ENCODE data around the gene SLC26A11.

SLC26A11 gene

DNA sequence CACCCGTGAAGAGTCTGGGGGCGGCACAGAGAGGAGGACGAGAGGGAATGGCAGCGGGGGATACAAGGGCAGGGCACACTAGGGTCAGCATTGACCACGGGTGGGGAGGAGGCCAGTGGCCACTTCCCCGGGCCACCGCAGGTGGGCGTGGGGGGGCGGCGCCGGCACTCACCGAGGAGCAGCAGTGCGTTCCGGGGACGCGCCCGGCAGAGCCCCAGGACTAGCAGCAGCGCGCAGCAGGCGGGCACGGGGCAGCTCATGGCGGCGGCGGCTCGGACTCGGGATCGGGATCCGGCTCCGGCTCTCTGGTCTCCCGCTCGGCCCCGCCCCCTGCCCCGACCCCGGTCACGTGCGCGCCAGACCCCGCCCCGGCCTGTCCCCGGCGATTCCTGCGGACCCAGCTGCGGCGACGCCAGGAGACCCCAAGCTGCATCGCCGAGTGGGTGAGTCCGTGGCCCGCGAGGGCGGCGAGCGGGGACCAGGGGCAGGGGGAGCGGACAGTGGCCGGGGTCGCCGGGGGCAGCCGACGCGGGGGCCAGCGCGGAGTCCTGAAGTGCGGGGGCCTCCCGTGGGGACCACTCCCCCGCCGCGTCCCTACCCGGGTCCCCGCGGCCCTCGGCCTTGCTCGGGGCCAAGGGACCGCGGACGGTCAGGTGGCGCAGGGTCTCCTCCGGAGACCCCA lies at the start of gene SLC26A11, which contains the start of gene SGSH:
SLC26A11 (plus strand) TSS at position 374 of the 682 bp plus-strand sequence. CDS start 1,134 bp downstream, outside the sequence.
SGSH (minus strand) TSS at position 280 of the 682 bp plus-strand sequence; CDS start at position 260, 20 bp downstream.
- peak in 1 of 2 experiments; percentile 69 for DNase-seq

DNA sequence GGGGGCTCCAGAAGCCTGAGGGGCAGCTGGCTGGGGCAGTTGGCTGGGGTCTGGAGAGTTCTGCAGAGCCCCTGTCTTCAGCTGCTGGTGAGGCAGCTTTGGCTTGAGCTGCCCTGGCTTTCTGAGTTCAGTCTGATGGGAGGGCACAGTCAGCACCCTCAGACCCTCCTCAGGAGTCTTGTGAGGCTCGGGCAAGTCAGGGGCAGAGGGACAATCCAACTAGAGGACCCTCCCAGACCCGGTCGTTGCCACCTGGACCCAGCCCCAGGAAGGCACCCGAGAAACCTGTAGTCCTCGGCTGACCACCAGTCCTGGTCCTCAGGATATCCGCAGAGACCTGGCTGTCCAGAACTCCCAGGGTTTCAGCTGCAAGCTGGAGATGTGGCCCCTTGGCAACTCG lies 48.5 kb upstream of the SLC26A11 start:
- DNase-seq, result no peak

DNA sequence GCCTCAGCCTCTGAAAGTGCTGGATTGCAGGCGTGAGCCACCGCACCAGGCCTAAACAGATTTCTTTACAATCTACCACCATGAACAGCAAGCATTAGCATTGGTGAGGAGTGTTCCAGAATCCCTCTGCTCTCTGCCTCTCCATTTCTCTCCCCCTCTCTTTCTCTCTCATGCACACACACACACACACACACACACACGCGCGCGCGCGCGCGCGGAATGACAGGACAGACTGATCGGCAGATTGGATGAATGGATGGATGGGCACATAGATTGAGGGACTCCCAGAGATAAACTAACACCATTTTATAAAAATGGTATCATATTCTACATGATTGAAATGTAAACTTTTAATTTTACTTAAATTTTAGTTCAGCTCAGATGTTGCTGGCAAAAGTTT lies 47.1 kb upstream of the SLC26A11 start:
- no peak for DNase-seq

DNA sequence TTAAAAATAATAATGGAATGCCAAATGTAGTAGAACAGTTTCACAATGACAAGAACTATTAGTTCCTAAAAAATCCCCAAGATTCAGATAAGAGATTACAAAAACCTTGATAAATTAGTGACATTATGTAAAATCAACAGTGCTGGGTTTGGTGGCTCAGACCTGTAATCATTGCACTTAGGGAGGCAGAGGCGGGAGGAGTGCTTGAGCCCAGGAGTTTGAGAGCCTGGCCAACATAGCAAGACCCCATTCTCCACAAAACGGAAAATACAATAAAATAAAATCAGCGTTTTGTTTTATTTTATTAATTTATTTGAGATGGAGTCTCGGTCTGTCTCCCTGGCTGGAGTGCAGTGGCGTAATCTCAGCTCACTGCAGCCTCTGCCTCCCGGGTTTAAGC lies 46.3 kb upstream of the SLC26A11 start:
- DNase-seq, result no peak

DNA sequence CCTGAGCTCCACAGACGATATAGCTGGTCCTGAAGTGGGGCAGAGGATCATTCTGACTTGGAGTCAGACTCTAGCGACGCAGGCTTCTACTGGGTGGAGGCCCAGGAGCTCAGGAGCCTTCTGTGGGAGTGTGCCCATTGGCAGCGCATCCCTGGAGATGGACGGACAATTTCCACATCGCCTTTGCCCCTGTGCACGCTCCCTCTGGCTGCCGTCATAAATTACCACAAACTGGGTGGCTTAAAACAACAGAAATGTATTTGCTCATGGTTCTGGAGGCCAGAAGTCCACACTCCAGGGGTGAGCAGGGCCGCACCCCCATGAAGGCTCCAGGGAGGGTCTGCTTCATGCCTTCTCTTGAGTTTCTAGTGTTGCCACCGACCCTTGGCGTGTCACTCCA lies 43.5 kb upstream of the SLC26A11 start:
- DNase-seq, result no peak

DNA sequence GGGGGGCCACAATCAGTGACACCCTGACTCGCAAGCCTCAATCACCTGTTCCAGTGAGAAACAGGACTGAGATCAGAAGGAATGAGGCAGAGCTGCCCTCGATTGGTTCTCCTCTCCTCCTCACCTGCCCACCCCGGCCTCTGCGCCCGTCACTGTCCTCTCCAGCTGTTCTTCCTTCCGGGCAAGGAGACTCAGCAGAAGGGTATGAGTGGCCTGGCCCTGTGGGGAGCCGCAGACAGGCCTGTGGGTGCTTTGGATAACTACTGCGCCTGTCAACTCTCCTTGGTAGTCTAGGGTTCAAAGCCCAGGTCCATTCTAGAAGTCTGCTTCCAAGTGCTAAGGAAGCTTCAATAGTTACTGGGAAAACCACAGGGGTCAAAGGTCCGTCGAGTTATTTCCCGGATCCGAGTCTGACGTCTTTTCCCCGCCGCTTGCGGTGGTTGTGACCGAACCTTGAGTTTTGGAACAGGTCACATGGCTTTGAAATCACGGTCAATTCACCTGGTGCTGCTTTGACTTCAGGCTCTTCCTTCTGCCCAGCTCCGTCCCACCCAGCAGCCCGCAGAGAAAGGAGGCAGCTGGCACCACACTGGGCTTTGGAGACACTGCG lies 42.1 kb upstream of the SLC26A11 start:
- no peak for DNase-seq

DNA sequence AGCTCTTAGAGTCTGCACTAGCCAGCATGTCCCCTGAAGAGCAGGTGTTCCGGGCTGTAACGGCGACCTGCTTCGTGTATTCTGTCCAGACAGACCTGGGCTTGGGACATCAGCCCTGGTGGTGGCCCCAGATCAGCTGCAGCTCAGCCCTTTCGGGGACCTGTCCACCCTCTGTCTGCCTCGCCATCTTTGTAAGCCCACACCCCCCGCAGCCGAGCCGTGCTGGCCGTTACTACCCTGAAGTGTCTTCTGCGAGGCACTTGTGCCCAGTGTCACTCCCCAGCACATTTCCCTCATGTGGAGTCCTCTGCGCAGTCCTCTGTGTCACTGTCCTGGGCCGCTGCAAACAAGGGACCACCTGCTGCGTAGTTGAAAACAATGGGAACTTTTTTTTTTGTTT lies 40.0 kb upstream of the SLC26A11 start:
- DNase-seq, result no peak

DNA sequence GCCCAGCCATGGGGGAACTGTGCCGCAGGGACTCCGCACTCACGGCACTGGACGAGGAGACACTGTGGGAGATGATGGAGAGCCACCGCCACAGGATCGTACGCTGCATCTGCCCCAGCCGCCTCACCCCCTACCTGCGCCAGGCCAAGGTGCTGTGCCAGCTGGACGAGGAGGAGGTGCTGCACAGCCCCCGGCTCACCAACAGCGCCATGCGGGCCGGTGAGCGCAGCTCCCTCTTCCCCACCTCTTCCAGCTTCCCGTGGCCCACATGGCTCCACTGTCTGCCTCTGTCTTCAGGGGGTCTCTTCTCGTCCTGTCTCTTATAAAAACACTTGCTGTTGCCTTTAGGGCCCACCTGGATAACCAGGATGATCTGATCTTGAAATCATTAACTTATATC lies 38.8 kb upstream of the SLC26A11 start:
- DNase-seq, result no peak

DNA sequence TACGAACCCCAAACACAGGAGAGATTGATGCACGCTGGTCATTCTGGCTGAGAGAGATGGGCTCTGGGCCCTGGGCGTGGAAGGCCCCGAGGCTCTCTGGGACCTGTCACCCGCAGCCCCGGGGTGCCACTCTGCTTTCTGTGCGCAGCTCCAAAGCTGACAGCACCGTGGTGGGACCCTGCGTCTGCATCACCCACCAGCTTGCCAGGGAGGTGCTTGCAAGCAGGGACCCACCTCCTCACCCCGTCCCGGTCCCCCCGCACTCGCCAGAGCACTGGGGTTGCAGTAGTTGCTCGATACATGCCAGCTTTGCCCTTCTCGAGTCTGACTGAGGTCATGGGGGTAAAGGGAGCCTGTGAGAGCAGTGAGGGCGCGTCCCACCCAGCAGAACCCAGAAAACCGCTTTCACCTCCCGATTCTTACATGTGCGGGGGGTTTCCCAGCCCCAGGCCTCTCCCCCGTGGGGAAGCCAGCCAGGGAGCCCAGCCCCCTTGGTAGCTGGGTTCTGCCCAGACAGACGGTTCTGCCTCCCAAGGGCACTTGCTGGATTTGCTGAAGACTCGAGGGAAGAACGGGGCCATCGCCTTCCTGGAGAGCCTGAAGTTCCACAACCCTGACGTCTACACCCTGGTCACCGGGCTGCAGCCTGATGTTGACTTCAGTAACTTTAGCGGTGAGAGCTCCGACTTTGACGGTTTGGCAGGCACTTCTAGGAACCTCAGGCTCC lies 37.9 kb upstream of the SLC26A11 start:
- DNase-seq, result no peak

DNA sequence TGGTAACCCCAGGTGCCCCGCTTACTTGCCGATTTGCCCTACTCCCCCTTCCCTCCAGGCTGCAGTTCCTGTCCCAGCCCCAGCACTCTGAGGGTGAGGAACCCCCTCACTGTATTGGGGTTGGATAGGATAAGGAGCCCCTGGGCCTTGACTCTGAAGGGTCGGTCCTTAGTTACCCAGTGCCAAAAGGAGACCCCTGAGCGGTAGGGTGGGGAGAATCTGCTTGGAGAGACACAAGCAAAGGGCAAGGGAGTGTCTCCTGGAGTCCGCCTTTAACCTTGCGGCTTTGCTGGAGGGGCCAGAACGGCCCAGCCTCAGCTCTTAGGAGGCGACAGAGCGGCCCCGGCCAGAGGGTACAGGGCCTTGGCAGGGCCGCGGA lies 37.4 kb upstream of the SLC26A11 start:
- no peak for DNase-seq

DNA sequence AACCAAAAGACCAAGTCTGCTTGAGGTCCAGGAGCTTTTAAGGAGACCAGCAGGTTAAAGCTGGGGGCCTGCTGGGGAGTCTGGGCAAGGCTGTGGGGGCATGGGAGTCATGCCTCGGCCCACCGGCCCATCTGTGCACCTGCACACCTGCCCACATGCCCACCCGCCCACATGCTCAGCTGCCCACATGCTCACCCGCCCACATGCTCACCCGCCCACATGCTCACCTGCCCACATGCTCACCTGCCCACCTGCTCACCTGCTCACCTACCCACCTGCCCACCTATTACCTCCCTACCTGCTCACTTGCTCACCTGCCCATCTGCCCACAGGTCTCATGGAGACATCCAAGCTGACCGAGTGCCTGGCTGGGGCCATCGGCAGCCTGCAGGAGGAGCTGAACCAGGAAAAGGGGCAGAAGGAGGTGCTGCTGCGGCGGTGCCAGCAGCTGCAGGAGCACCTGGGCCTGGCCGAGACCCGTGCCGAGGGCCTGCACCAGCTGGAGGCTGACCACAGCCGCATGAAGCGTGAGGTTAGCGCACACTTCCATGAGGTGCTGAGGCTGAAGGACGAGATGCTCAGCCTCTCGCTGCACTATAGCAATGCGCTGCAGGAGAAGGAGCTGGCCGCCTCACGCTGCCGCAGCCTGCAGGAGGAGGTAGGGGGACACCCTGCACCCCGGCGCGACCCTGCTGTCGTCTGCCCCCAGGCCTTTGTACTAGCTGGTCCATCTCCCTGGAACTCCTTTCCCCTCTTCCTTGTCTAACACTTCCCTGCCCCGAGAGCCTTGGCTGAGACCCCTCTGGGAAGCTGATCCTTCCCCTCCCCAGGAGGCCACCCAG lies 36.4 kb upstream of the SLC26A11 start:
- no peak for DNase-seq

DNA sequence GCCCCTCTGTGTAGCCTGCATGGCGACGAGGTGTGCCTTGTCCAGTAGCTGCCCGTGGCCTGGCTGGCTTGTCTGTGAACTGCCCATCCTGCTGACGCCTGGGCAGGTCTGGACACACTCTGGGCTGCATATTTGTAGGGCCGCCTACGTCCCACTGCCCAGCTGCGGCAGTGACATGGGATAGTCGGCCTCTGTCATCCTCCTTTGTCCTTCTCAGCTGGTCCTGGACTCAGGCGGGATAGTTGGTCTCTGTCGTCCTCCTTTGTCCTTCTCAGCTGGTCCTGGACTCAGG lies 35.9 kb upstream of the SLC26A11 start:
- no peak for DNase-seq

DNA sequence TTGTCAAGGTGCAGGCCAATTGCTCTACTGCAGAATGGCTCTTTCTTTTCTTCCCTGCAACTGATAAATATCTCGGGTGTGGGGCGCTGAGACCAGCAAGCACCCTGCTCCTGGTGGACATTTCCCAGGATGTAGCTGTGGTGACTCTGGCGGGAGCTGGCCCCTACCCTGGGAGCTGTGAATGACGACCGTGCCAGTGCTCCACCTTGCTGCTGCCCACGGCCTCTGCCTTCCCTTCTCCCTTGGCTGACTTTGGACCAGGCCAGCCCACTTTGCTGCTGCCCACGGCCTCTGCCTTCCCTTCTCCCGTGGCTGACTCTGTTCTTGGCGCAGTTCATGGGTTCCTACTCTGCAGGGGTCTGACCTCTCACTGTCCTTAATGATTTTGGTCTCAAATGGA lies 34.3 kb upstream of the SLC26A11 start:
- DNase-seq, result no peak

DNA sequence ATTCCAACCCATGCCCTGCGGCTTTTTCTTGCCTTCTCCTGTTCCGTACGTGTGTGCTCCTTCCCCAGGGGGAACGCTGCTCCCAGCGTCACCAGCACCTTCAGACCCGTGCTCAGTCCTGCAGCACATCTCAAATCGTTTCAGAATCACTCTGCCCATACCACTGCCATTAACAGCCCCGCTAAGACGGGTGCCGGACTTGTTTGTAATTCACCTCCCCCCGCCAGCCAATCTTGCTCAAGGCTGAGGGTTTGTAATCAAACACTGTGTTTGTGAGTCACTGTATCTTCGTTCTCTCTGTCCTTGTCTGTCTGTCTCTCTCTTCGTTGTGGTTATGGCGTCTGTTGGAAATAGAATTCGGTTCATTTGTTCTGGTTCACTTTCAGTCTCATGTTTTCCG lies 33.1 kb upstream of the SLC26A11 start:
- no peak for DNase-seq

DNA sequence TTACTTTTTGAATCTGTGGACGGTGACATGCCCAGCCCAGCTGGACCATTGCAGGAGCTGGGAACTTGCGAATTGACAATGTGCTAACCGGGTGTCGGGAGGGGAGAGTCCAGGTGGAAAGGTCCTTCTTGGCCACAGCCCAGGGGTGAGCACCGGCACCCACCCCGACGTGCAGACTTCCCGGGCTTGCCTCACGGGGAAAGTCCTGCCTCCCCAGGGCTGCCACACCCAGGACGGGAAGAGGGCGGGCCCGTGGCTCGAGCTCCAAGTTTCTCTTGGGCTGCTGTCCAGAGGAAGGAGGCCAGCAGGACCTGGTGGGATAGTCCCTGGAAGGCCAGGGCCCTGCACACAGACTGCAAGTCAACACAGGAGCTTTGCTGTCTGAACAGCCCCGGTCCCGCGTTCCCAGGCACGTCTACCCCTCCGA lies 32.7 kb upstream of the SLC26A11 start:
- DNase-seq, result no peak

DNA sequence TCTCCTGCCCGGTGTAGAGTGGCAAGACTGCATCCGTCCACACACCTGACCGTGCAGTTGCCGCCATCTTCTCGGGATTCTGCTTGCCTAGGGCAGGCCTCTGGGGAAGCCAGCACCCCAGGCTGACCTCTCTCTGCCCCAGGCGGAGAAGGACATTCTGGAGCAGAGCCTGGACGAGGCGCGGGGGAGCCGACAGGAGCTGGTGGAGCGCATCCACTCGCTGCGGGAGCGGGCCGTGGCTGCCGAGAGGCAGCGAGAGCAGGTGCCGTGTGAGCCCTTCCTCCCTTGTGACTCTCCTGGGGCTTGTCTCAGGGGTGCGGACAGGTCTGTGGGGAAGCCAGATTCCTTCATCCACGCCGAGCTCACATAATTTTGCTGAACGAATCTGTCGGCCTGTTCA lies 30.6 kb upstream of the SLC26A11 start:
- DNase-seq, result no peak

DNA sequence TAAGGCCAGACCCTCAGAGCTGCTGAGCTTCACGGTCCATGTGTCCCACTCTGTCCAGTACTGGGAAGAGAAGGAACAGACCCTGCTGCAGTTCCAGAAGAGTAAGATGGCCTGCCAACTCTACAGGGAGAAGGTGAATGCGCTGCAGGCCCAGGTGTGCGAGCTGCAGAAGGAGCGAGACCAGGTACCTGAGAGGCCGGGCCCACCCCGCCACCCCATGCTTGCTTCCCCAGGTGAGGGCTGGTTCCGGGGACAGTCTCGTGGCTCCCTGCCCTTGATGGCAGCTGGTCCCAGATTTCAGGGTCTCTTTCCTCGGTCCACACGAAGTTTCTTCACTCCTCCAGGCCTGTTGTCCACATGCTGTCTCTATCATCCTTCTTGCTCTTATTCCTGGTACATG lies 29.5 kb upstream of the SLC26A11 start:
- no peak for DNase-seq

DNA sequence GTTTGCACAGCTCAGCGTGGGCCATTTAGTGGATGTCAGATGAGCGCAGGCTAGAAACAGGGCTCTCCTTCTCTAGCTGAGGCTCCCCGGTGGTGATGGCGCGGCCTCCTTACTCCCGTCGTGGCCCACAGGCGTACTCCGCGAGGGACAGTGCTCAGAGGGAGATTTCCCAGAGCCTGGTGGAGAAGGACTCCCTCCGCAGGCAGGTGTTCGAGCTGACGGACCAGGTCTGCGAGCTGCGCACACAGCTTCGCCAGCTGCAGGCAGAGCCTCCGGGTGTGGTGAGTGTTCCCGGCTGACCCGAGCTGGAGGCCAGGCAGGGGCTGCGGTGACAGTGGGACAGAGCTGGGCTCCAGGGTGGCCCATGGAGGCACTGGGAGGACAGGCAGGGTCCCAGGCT lies 29.0 kb upstream of the SLC26A11 start:
- DNase-seq, result no peak

DNA sequence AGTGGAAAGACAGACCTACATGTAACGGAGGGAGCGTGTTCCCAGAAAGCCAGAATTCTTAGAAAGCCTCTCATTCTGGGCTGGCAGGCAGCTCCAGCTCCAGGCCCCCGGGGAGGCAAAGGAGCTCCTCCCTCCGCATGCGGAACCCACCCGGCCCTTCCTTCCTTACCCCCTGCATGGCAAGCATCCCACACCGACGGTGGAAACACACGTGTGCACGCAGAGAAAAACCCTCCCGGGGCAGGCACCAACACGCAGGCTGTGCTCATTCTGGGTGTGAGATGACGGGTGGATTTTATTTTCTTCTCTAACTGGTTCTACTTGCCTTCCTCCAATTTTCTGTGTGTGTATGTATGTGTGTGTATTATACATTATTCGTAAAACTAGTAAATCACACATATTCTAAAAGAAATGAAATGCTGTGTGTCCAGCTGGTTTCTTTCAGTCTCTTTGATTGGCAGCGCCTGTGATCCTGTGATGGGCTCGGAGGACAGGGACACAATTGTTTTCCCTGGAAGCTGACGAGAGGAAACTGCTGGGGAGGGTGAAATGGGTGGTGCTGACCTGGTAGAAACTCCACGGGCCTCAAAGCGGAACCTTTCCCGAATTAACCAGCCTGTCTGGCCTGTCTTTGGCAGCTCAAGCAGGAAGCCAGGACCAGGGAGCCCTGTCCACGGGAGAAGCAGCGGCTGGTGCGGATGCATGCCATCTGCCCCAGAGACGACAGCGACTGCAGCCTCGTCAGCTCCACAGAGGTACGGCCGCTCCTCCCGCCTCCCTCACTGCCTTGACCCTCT lies 28.2 kb upstream of the SLC26A11 start:
- no peak for DNase-seq

DNA sequence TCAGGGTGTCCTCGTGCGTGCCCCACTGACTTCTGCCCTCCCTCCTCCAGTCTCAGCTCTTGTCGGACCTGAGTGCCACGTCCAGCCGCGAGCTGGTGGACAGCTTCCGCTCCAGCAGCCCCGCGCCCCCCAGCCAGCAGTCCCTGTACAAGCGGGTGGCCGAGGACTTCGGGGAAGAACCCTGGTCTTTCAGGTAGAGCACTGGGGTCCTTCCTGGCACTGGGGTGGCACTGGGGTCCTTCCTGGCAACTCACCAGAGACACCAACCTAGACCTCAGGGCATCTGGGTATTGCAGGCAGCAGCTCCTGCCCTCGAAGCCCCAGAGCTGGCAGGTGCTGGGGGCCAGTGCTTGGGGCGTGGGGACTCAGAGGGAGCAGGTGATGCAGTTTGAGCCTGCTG lies 25.1 kb upstream of the SLC26A11 start:
- DNase-seq, result no peak

DNA sequence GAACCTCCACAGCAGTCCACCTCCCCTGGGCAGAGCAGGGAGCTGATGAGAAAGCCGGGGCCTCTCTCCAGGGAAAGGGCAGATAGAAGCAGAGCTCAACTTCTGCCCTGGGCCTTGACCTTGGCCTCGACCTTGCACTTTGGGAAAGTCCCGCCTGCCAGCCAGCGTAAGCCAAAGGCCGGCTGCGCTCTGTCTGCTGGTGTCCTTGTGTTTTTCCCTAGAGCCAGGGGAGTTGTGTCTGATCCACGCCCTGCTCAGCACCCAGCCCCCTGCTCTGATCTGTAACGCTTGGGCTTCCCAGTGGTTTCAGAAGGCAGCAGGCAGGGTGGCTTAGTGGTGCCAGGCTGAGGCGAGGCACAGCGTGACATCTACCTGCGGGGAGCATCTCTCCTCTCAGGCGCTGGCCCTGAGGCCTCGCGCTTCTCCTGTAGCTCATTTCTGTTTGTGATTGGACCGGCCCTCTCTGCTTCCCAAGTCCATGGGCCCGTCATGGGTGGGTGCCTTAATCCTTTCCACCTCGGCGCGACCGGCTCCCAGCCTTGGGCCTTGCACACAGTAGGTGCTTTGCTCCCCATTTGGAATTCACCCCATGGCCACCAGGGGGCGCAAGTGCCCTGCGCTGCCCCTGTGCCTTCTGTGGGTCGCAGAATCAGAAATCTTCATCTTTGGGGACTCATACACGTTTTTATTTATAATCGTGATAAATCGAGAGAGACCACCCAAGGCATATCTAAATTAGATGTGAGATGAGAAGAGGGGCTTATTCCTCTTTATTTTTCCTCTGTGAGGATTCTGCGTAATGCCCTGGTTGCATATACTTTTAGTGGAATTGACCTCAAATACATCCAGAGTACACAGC lies 24.3 kb upstream of the SLC26A11 start:
- DNase-seq, result peak in 1 of 2 experiments; percentile 22

DNA sequence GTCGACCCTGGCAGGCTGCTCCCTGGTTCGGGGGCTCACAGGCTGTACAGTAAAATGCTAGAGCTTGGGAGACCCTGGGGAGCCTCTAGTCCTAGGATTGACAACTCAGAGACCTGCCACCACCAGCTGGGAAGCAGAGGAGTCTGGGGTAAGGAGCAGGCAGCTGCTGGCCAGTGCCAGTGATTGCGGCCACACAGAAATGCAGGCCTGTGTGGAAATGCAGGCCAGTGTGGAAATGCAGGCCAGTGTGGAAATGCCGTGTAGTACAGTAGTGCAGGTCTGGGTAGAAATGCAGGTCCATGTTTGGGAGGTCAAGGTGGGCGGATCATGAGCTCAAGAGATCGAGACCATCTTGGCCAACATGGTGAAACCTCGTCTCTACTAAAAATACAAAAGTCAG lies 23.6 kb upstream of the SLC26A11 start:
- DNase-seq, result no peak

All from NCI-H446 (cell line).